Panc1 (cell line): ENCODE data around the gene CAMSAP3.

ENCODE experiments used
- POLR2AphosphoS5 ChIP-seq: IDR thresholded peaks from 2 replicates; pipeline ENCODE4 v1.6.1; 2012; ENCODE audit warnings: mild to moderate bottlenecking, low read depth, low read length, moderate library complexity
- REST ChIP-seq, 2 experiments: IDR thresholded peaks; 2 replicates each; pipeline ENCODE4 v1.6.1; 2011 to 2012; ENCODE audit warnings: low read depth in 2 of 2, control low read depth in 1 of 2, low read length in 1 of 2, mild to moderate bottlenecking in 1 of 2, moderate library complexity in 1 of 2; ENCODE audit not compliant: insufficient read depth in 1 of 2
- SIN3A ChIP-seq: IDR thresholded peaks from 2 replicates; pipeline ENCODE4 v1.6.1; 2012; ENCODE audit warnings: low read depth, mild to moderate bottlenecking, low read length, moderate library complexity, borderline replicate concordance; ENCODE audit not compliant: insufficient read depth
- TF ChIP-seq, protein P1 (sequence below): fragments of 450-650 bp; IDR thresholded peaks from 2 replicates; pipeline ENCODE4 v1.5.1; 2017; ENCODE audit warnings: mild to moderate bottlenecking

DNA sequence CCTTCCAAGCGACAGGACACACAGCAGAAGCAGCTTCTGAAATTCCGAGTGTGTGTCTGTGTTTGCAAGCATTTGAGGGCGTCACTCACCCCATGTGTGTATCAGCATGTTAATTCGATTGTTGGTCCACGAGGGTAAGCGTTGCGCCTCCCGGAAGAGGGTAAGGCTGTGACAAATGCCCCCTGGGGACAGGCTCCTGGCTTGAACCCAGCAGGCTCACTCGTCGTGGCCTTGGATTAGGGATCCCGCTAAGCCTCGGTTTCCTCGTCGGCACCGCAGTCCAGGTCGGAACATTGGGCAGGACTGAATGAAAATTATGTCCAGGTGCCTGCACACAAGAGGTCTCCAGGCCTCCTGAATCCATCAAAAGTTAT, 40.6 kb downstream of the CAMSAP3 start:
- TF ChIP-seq, protein P1, sequence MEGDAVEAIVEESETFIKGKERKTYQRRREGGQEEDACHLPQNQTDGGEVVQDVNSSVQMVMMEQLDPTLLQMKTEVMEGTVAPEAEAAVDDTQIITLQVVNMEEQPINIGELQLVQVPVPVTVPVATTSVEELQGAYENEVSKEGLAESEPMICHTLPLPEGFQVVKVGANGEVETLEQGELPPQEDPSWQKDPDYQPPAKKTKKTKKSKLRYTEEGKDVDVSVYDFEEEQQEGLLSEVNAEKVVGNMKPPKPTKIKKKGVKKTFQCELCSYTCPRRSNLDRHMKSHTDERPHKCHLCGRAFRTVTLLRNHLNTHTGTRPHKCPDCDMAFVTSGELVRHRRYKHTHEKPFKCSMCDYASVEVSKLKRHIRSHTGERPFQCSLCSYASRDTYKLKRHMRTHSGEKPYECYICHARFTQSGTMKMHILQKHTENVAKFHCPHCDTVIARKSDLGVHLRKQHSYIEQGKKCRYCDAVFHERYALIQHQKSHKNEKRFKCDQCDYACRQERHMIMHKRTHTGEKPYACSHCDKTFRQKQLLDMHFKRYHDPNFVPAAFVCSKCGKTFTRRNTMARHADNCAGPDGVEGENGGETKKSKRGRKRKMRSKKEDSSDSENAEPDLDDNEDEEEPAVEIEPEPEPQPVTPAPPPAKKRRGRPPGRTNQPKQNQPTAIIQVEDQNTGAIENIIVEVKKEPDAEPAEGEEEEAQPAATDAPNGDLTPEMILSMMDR, result no peak
- no peak for TF ChIP-seq SIN3A
- TF ChIP-seq REST (IDR thresholded peaks at IDR 0.05; ENCODE audit: insufficient read depth in 1 of 2, low read depth in 2 of 2, low read length in 1 of 2), result no peak
- no peak for TF ChIP-seq POLR2AphosphoS5
